Liver (tissue), 9 donors: ENCODE results near the gene OR10H2. TPM values are rescaled to one million over a fixed set of nuclear protein-coding genes. Genes with fewer than 3 reads are reported as not detected.

Experiments
- DNase-seq: peaks from one replicate; pipeline ENCODE4 v3.0.0-alpha.2; 2017; ENCODE audit warnings: low spot score
- H3K27ac ChIP-seq, 2 donors: one replicate each; pipeline ENCODE4 v1.7.0; 2013; ENCODE audit warnings: inconsistent platforms in 2 of 2, low read length in 2 of 2, control low read depth in 1 of 2, low read depth in 1 of 2, mild to moderate bottlenecking in 1 of 2
- H3K27me3 ChIP-seq, 4 donors: one replicate each; pipeline versions ENCODE4 v1.6.1 to v1.7.0; 2013; ENCODE audit warnings: low read length in 3 of 4, inconsistent platforms in 1 of 4, mild to moderate bottlenecking in 1 of 4, moderate library complexity in 1 of 4; ENCODE audit not compliant: control insufficient read depth in 4 of 4, insufficient read depth in 4 of 4
- H3K36me3 ChIP-seq, 4 donors: one replicate each; pipeline versions ENCODE4 v1.6.1 to v1.7.0; 2013; ENCODE audit warnings: low read length in 3 of 4, mild to moderate bottlenecking in 3 of 4, low read depth in 1 of 4, moderate library complexity in 1 of 4; ENCODE audit not compliant: control insufficient read depth in 4 of 4, insufficient read depth in 3 of 4
- H3K4me1 ChIP-seq, 4 donors: one replicate each; pipeline versions ENCODE4 v1.6.1 to v1.7.0; 2013; ENCODE audit warnings: low read length in 3 of 4, mild to moderate bottlenecking in 3 of 4, moderate library complexity in 1 of 4; ENCODE audit not compliant: control insufficient read depth in 4 of 4, insufficient read depth in 4 of 4
- H3K4me3 ChIP-seq, 3 donors: one replicate each; pipeline versions ENCODE4 v1.6.1 to v1.7.0; 2013; ENCODE audit warnings: low read length in 3 of 3, control low read depth in 1 of 3, low read depth in 1 of 3, mild to moderate bottlenecking in 1 of 3
- H3K9ac ChIP-seq, 2 donors: one replicate each; pipeline ENCODE4 v1.7.0; 2013; ENCODE audit warnings: low read length in 2 of 2, mild to moderate bottlenecking in 2 of 2, moderate library complexity in 2 of 2, control low read depth in 1 of 2, low read depth in 1 of 2
- H3K9me3 ChIP-seq, 4 donors: one replicate each; pipeline versions ENCODE4 v1.6.1 to v1.7.0; 2013; ENCODE audit warnings: low read length in 3 of 4; ENCODE audit not compliant: control insufficient read depth in 4 of 4
- ATF3 ChIP-seq: IDR thresholded peaks from 2 replicates; pipeline ENCODE4 v1.6.1; 2016; ENCODE audit warnings: antibody characterized with exemption
- CTCF ChIP-seq: fragments of 150-350 bp; IDR thresholded peaks from 2 replicates; pipeline ENCODE4 v1.5.1; 2017; ENCODE audit warnings: improper control_type of control experiment, low read depth, low read length; ENCODE audit not compliant: missing input control
- EGR1 ChIP-seq, 2 donors: IDR thresholded peaks; 2 replicates each; pipeline ENCODE4 v1.6.1; 2016 to 2018; ENCODE audit warnings: antibody characterized with exemption in 2 of 2, low read depth in 2 of 2
- FOXA1 ChIP-seq: IDR thresholded peaks from 2 replicates; pipeline ENCODE4 v1.6.1; 2016; ENCODE audit warnings: antibody characterized with exemption
- FOXA2 ChIP-seq: IDR thresholded peaks from 2 replicates; pipeline ENCODE4 v1.6.1; 2016; ENCODE audit warnings: antibody characterized with exemption
- GABPA ChIP-seq, 2 donors: IDR thresholded peaks in 1 of 2; conservative IDR thresholded peaks in 1 of 2; 2 replicates each; pipeline ENCODE4 v1.6.1; 2016; ENCODE audit warnings: antibody characterized with exemption in 2 of 2, mild to moderate bottlenecking in 1 of 2, moderate library complexity in 1 of 2
- HNF4G ChIP-seq: IDR thresholded peaks from 2 replicates; pipeline ENCODE4 v1.6.1; 2016; ENCODE audit warnings: antibody characterized with exemption
- JUND ChIP-seq, 2 donors: IDR thresholded peaks; 2 replicates each; pipeline ENCODE4 v1.6.1; 2016; ENCODE audit warnings: antibody characterized with exemption in 2 of 2
- MAX ChIP-seq: IDR thresholded peaks from 2 replicates; pipeline ENCODE4 v1.6.1; 2016; ENCODE audit warnings: antibody characterized with exemption
- NR2F2 ChIP-seq: IDR thresholded peaks from 2 replicates; pipeline ENCODE4 v1.6.1; 2016; ENCODE audit warnings: antibody characterized with exemption
- RAD21 ChIP-seq, 2 donors: IDR thresholded peaks; 2 replicates each; pipeline ENCODE4 v1.6.1; 2016; ENCODE audit warnings: antibody characterized with exemption in 2 of 2, mild to moderate bottlenecking in 2 of 2
- REST ChIP-seq: IDR thresholded peaks from 2 replicates; pipeline ENCODE4 v1.6.1; 2016; ENCODE audit warnings: antibody characterized with exemption, mild to moderate bottlenecking
- RXRA ChIP-seq, 2 donors: IDR thresholded peaks; 2 replicates each; pipeline ENCODE4 v1.6.1; 2017 to 2018; ENCODE audit warnings: antibody characterized with exemption in 2 of 2, mild to moderate bottlenecking in 1 of 2
- SP1 ChIP-seq: IDR thresholded peaks from 2 replicates; pipeline ENCODE4 v1.6.1; 2018; ENCODE audit warnings: antibody characterized with exemption, mild to moderate bottlenecking
- TAF1 ChIP-seq: conservative IDR thresholded peaks from 2 replicates; pipeline ENCODE4 v1.6.1; 2016; ENCODE audit warnings: antibody characterized with exemption, mild to moderate bottlenecking
- YY1 ChIP-seq: IDR thresholded peaks from 2 replicates; pipeline ENCODE4 v1.6.1; 2016; ENCODE audit warnings: antibody characterized with exemption, mild to moderate bottlenecking
- ZBTB33 ChIP-seq: IDR thresholded peaks from 2 replicates; pipeline ENCODE4 v1.6.1; 2016; ENCODE audit warnings: antibody characterized with exemption
- WGBS: extraction: QIAGEN DNeasy Blood & Tissue Kit; methylation state at CpG from one replicate; pipeline ENCODE4 v1.1.7; 2013; 5-methylcytosine and 5-hydroxymethylcytosine counted together
- polyA plus RNA-seq, 2 donors: library from polyadenylated mRNA; stranded (reverse) in 1 of 2; unstranded in 1 of 2; fragments of 200-250 nt in 1 of 2; fragments of >200 nt in 1 of 2; fragmentation: Nextera tagmentation in 1 of 2; extraction: Ambion mirVana in 1 of 2; gene quantifications; one replicate each; pipeline versions ENCODE4 v1.2.1 to v1.2.3, GENCODE V29; 2013 to 2015
- total RNA-seq, 2 donors: library from RNA; depleted of rRNA; stranded (reverse); fragments of >200 nt; gene quantifications; one replicate each; pipeline ENCODE4 v1.2.3, GENCODE V29; 2014
- donor health status: healthy.
- donor health status: healthy.
- donor health status: healthy.
- donor health status: healthy.
- donor health status: healthy.

The OR10H2 gene
- not detected for total RNA-seq
- polyA plus RNA-seq: not detected

- H3K9me3 ChIP-seq: no peaks in the 10 kb centered on the region
- peaks cover 0 to 3% (median 0%) of the 10 kb centered on the region in 4 donors for H3K4me1 ChIP-seq
- no peak within 1 kb of the TSS for H3K27ac ChIP-seq
- no peaks in the 10 kb centered on the region for H3K36me3 ChIP-seq
- WGBS: 77% methylated on average over 5 of the region's 5 CpGs
- peaks cover 0 to 7% (median 1%) of the 10 kb centered on the region in 4 donors for H3K27me3 ChIP-seq
- no peak for DNase-seq
- H3K4me3 ChIP-seq: no peak within 1 kb of the TSS
- no peak within 1 kb of the TSS for H3K9ac ChIP-seq
- TF ChIP-seq GABPA (IDR thresholded peaks at IDR 0.05 in 1 of 2, conservative IDR thresholded peaks at IDR 0.05 in 1 of 2) (no peak), RXRA (IDR thresholded peaks at IDR 0.05) (no peak), NR2F2 (no peak), ATF3 (no peak), CTCF (no peak), REST (no peak), ZBTB33 (no peak)
Measured at GRCh38 chr19:15727724-15728123, at the start of gene OR10H2. TSS of gene OR10H2 (plus strand) at chr19:15728024. CDS start at chr19:15728044, 20 bp downstream.

- no peak overlapping the region for H3K9ac ChIP-seq
- H3K4me1 ChIP-seq: peaks cover 2 to 57% (median 39%) of the 10 kb centered on the region in 4 donors
- no peaks in the 10 kb centered on the region for H3K27me3 ChIP-seq
- H3K36me3 ChIP-seq: peaks cover 0 to 28% (median 12%) of the 10 kb centered on the region in 4 donors
- WGBS: 24% methylated on average over 4 of the region's 4 CpGs
- H3K4me3 ChIP-seq: no peak overlapping the region
- no peaks in the 10 kb centered on the region for H3K9me3 ChIP-seq
- H3K27ac ChIP-seq: peak overlapping the region in 1 of 2 donors; percentile 19
- DNase-seq: no peak
- no peak for TF ChIP-seq RAD21 (IDR thresholded peaks at IDR 0.05)
- TF ChIP-seq HNF4G: no peak
- no peak for TF ChIP-seq YY1
- TF ChIP-seq FOXA1: no peak
- TF ChIP-seq NR2F2: no peak
- no peak for TF ChIP-seq JUND (IDR thresholded peaks at IDR 0.05)
- TF ChIP-seq FOXA2: no peak
- TF ChIP-seq EGR1 (IDR thresholded peaks at IDR 0.05; ENCODE audit: low read depth in 2 of 2): no peak
- no peak for TF ChIP-seq ZBTB33
- no peak for TF ChIP-seq CTCF
- no peak for TF ChIP-seq MAX
- no peak for TF ChIP-seq SP1
- no peak for TF ChIP-seq TAF1
Measured at GRCh38 chr19:15679089-15679488, 48.7 kb upstream of the OR10H2 start.
